Measurements from ENCODE around the gene DRICH1.
"Not testable (repeated sequence)": the region's sequence is repeated elsewhere in the genome, so short reads cannot be mapped to it uniquely, and the experiment has no call there.

Gene DRICH1

DNA sequence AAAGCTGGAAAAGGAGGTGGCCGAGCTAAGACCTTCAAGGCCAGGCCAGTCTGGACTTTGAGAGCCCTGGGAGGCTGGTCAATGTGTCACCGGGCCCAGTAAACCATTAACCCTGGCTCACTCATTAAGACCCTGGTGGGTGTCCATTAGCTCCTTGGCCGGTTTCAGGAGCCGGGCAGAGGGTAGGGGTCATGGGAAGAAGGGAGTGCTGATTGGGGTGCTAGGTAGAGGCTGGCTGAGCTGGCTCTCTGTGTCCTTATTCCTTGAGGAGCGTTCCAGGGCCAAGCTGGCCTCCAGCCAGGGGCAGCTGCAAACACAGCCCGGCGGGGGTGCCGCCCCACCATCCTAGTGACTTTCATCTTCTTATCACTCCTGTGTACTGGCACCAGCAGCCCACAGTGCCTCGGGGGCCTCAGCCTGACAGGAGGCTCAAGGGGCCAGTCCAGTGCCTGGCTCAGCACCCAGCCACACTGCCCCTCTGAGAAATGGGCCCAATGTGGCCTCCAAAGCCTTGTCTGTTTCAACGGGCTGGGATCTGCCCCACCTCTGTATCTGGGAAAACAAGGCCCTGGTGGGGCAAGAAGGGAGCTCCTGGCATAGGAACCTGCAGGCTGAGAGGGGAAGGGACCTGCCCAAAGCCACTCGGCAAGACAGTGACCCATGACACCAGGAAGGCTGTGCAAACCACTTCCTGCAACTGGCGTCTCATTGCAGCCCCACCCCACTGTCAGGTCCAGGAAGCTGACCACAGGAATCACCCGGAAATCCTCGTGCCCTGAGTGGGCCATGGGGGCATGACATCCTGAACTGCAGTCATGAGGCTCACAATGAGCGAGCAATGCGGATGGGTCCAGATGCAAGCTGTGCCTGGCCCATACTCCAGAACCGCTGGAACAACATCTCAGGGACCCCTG is 43.6 kb upstream of the DRICH1 start:
- DNase-seq = no peak
- no peak overlapping the region for H3K4me3 ChIP-seq (ENCODE audit: low read depth, low read length)
- H3K36me3 ChIP-seq (replicated peaks) = no peaks in the 10 kb centered on the region
- in situ Hi-C loops (cut with HindIII; ENCODE audit: low pct_ligation_motif_present, low sequenced_read_pairs) = no loop called here
- H3K27ac ChIP-seq = no peak overlapping the region
- H3K27me3 ChIP-seq (replicated peaks) = no peaks in the 10 kb centered on the region
- no peak for TF ChIP-seq CTCF (IDR thresholded peaks at IDR 0.05; ENCODE audit: low read depth, low read length, missing control alignments)

- H3K27ac ChIP-seq; H3K27me3 ChIP-seq (replicated peaks); DNase-seq; H3K4me3 ChIP-seq (ENCODE audit: low read depth, low read length); H3K36me3 ChIP-seq (replicated peaks); in situ Hi-C loops (cut with HindIII; ENCODE audit: low pct_ligation_motif_present, low sequenced_read_pairs): not testable (repeated sequence)
Measured at GRCh38 chr22:23674886-23675501, 42.9 kb upstream of the DRICH1 start.

GRCh38 chr22:23673826-23674690 is 41.9 kb upstream of the DRICH1 start:
- Histone ChIP-seq H3K27me3 (replicated peaks) (no peaks in the 10 kb centered on the region), H3K36me3 (replicated peaks) (no peaks in the 10 kb centered on the region), H3K27ac (no peak overlapping the region), H3K4me3 (ENCODE audit: low read depth, low read length) (no peak overlapping the region)
- no peak for DNase-seq
- TF ChIP-seq CTCF (IDR thresholded peaks at IDR 0.05; ENCODE audit: low read depth, low read length, missing control alignments) = no peak
- in situ Hi-C loops (cut with HindIII; ENCODE audit: low pct_ligation_motif_present, low sequenced_read_pairs) = no loop called here

DNA sequence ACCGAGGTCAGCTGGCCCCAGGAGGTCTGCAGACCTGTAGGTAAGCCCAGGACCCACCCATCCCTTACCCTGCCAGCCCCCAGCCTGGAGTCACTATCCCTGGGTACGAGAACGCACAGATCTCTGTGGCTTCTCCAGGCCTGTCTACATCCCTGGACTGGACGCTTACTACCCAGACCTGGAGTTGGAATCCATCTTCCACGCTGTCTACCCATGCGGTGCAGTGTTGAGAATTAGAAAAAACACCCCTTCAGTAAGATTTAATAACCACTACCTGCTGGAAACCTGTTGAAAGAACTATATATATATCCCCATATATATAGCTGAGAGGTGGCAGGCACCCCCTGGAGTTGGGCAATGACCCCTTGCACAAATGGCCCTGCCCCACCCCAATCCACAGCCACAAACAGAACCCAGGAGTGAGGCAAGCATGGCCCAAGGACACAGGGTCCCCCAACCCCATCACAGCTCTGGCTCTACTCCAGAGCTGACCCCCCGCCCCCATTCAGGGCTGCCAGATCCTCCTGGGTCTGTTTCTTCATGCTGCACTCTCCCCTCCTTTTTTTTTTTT is 41.0 kb upstream of the DRICH1 start:
- no peak overlapping the region for H3K27ac ChIP-seq
- H3K36me3 ChIP-seq (replicated peaks) = no peaks in the 10 kb centered on the region
- no peak for TF ChIP-seq CTCF (IDR thresholded peaks at IDR 0.05; ENCODE audit: low read depth, low read length, missing control alignments)
- H3K4me3 ChIP-seq (ENCODE audit: low read depth, low read length) = no peak overlapping the region
- H3K27me3 ChIP-seq (replicated peaks) = no peaks in the 10 kb centered on the region
- DNase-seq = no peak
- in situ Hi-C loops (cut with HindIII; ENCODE audit: low pct_ligation_motif_present, low sequenced_read_pairs) = no loop called here

DNA sequence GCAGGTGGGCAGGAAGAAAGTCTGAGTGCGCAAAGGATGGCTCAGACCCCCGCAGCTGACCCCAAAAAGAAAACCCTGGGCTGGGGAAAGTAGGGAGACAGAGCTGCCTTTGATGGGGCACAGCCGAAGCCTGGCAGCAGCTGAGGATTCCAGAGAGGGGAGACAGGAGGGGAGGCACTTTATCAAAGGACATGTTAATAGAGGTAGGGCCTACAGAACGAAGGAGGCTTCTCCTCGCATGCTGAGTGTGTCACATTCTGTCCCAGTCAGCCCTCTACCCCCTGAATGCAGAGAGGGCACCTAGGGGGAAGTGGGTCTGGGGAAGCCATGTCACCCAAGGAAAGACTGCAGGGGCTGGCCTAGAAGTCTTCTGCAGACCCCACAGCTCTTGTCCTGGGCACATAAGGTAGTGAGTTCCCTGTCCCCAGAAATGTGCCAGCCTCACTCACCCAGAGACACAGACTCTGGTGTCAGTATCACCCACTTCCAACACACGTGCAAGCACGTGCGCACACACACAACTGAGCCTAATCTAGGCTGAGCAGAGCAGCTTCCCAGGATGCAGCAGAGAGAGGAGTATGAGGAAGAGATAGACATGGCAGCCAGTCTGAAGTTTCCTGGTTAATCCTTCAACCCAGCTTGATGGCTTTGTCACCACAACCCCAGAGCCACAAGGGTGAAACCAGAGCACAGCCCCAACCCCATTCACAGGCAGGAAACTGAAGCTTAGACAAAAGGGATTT is 40.4 kb upstream of the DRICH1 start:
- in situ Hi-C loops (cut with HindIII; ENCODE audit: low pct_ligation_motif_present, low sequenced_read_pairs); DNase-seq: not testable (repeated sequence)

GRCh38 chr22:23671387-23671786 is 39.3 kb upstream of the DRICH1 start:
- DNase-seq; H3K36me3 ChIP-seq (replicated peaks); in situ Hi-C loops (cut with HindIII; ENCODE audit: low pct_ligation_motif_present, low sequenced_read_pairs): not testable (repeated sequence)

More for the DNA sequence above, 40.4 kb upstream of the DRICH1 start:
- H3K27me3 ChIP-seq (replicated peaks); H3K36me3 ChIP-seq (replicated peaks); H3K4me3 ChIP-seq (ENCODE audit: low read depth, low read length); H3K27ac ChIP-seq: not testable (repeated sequence)

More at GRCh38 chr22:23671387-23671786, 39.3 kb upstream of the DRICH1 start:
- H3K4me3 ChIP-seq (ENCODE audit: low read depth, low read length); H3K27me3 ChIP-seq (replicated peaks); H3K27ac ChIP-seq: not testable (repeated sequence)

Measured in brain microvascular endothelial cell (primary cell).